HG02840 (cell line): ENCODE data around the gene SEPTIN6.

Experiments
- ATAC-seq: cut with Tn5 transposase; IDR thresholded peaks from one replicate; pipeline ENCODE4 v1.9.1; 2021; ENCODE audit warnings: mild to moderate bottlenecking, moderate library complexity, moderate number of reproducible peaks; ENCODE audit not compliant: unreplicated experiment, low FRiP score

The SEPTIN6 gene

DNA sequence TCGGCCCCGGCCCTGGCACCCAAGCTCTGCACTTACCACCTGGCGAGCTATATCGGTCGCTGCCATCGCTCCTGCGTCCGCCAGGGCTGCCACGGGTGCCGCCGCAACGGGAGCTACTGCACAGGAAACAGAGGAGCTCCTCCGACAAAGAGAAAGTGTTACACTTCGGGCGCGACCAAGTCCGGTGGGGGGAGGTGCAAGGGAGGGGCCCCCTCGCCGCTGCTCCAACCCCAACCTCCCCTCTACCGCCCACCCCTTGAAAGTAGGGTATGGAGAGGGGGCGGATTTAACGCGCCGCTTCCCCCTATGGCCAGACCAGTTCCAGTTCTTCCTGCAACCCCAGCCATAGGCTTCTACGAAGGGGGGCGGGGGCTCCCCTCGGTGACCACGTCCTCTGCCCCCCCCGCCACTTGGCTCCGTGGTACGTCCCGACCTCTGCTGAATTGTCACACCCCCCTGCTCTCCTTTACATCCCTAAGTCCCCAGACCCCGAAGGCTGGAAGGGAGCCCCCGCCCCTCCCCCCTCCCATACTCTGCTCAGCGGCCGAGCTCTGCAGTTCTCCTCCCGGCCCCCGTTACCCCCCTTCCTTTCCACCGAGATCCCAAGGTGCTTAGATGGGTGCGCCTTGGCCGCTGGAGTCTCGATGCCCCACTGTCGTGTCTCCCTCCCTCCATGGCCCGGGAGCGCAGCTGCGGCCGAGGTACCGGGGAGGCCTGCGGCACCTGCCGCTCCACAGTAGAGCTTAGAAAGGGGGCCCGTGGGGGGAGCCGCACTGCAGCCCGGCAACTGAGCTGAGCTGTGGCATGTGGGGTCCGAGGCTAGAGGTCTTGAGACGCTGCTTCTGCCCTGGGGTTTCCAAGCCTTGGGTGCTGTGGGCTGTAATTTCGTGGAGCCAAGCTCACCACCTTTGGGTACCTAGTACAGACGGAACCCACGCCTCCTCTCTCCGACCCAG, at the start of gene SEPTIN6:
SEPTIN6 (minus strand) TSS at position 129 of the 956 bp plus-strand sequence; CDS start at position 66, 63 bp downstream.
- ATAC-seq, result peak; percentile 51

DNA sequence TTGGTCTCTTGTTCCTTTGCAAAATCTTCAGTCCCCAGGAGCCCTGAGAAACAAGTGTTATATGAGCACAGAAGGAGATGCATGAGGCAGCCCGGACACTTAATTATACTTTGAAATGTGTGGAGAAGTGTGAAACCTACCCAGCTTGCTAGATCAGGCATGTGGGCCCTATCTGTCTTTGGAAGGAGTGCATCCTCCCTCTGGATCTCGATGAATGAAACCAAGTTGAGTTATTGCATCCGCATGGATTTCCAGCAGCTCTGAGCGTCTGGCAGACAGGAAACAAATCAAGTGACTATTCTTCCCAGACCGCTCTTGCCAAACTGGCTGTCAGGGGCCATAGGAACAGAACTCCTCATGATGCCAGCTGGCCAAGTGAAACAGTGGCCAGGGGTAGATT, 45.8 kb upstream of the SEPTIN6 start:
- no peak for ATAC-seq

DNA sequence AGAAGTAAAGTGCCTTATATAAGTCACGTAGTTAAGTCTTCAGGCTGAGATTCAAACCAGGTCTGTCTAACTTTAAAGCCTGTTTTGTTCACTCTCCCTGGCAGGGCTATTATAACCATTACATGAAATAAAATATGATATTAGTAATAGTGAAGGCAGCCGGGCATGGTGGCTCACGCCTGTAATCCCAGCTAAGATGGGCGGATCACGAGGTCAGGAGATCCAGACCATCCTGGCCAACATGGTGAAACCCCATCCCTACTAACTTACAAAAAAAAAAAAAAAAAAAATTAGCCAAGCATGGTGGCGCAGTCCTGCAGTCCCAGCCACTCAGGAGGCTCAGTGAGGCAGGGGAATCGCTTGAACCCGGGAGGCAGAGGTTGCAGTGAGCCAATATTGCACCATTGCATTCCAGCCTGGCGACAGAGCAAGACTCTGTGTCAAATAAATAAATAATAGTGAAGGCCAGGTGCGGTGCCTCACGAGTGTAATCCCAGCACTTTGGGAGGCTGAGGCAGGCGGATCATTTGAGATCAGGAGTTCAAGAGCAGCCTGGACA, 43.3 kb upstream of the SEPTIN6 start:
- ATAC-seq, result no peak

DNA sequence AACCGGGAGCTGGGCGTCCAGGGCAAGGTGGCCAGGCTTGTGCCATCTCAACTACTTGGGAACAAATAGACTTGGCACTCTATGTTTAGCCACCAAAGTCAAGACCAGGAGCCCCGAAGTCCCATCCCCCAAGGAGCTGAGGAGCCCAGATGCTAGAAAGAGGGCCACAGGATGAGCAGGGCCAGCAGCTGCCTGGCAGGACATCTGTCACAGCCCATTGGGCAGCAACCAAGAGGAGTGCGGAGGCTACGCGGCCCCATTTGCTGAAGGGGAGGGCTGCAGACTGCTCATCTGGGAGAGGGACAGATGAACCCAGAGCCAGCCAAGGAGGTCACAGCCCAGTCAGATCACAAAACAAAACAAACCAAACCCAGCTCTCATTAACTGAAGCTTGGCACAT, 42.5 kb upstream of the SEPTIN6 start:
- no peak for ATAC-seq

DNA sequence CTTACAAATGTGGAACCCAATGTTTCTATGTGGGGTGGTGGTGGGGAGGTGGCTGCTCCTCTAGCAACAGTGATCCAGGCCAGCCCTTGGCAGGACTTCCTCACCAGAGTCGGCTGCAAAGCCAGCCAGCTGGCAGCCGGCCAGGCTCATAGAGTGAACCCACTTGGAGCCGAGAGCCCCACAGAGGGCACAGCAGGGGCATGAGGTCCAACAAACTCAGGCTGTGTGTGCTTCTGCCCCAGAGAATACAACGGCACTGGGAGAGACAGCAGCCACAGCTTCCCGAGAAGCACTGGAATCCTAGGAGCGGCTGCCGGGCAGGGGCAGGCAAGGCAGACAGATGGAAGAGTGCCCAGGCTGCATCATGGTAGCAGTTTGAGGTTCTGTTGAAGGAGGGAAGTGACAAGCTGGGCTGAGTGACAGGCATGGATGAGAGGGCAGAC, 42.0 kb upstream of the SEPTIN6 start:
- ATAC-seq, result no peak

DNA sequence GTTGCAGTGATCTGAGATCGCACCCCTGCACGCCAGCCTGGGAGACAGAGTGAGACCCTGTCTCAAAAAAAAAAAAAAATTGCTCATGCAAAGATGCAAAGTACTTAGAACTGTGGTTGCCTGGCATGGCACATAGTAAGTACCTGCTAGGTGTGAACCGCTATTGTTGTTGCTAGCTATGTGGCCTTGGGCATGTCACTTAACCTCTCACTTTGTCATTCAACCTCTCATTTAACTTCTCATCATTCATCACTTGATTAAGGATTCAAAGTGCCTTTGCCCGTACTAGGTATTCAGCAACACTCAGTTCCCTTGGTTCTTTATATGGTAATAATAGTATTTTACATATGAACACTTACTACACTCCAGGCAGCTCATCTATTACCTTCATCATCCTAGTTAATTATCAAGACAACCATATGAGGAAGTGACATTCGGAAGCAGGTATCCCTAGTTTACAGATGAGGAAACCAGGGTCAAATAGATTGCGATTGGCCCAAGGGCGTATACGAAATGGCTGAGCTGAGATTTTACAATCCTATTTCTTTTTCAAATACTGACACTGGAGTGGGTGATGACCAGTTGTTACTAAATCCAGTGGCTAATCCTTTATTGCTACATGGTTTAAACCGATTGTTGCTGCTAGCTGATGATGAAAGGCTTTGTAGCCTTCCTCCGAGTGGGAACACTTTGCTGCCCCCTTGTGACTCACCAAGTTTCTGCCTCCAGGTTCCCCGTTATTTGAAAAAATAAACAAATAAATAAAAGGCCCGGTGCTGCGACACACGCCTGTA, 36.6 kb upstream of the SEPTIN6 start:
- ATAC-seq, result no peak

DNA sequence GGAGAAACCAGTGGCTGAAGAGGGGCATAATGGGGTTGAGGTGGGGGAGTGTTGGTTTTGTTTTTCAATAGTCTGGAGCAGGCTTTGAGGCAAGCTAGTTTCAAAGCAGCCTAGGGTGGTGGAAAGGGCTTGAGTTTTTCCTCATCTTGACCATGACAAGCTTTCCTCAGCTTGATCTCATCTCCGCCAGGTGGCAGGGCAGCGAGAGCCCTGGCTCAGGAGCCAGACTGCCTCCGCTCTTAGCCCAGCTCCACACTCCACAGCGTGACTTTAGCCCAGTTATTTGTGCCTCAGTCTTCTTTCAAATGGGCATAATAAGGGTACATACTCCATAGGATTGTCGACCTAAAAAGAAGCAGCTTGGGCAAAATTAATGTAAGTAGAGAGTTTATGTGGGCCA, 35.5 kb upstream of the SEPTIN6 start:
- no peak for ATAC-seq

DNA sequence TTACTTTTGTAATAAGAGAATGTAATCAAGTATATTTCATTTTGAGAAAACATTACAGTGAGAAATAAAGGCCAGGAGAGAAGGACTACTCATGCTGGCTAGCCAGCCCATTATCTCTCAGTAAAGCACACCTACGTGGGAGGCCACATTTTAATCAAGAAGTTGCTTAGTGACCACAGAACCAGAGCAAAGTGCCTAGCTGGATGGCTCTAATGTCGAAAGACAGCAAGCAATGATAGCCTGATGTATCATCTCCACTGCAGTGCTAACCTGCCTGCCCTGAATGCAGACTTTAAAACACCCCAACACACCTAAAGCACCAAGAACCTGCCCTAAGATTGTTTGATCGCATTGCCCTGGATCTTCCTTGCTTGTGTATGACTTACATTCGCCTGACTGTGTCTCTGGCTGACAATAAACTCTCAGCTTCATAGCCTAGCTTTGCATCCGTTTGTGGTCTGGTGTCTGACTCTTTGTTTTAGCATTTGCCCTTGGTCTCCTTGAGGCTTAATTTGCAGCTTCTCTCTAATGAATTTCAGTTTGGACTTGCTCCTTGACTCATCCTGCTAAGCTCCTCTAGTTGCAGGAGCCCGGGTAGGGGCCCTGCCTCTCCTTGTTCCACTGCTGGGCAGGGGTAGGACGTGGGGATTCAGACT, 34.1 kb upstream of the SEPTIN6 start:
- ATAC-seq, result no peak

DNA sequence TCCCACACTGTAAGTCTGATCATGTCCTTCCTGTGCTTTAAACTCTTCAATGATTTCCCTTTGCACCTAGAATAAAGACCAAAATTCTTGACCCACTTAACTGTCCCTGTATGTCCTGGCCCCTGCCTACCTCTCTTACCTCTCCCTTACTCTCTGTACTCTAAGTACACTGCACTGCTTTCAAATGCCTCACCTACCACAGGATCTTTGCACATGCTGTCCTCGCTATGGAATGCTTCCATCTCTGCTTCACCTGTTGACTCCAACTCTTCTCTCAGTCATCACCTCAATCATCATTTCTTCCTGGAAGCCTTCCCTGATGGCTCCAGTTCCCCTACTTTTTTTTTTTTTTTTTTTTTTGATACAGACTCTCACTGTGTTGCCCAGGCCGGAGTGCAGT, 29.0 kb upstream of the SEPTIN6 start:
- no peak for ATAC-seq

DNA sequence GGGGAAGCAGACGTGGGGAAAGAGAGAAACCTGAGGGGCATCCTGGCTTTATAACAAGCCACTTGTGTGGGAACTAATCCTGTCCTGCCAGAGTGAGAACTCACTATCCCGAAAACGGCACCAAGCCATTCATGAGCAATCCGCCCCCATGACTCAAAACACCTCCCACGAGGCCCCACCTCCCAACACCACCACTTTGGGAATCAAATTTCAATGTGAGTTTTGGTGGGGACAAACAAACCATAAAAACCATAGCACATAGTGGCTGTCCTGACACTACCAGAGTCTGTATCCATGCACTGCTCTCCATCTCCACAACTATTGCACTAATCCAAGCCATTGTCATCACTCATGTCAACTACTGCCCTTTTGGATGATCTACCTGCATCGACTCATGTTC, 28.5 kb upstream of the SEPTIN6 start:
- ATAC-seq, result no peak

DNA sequence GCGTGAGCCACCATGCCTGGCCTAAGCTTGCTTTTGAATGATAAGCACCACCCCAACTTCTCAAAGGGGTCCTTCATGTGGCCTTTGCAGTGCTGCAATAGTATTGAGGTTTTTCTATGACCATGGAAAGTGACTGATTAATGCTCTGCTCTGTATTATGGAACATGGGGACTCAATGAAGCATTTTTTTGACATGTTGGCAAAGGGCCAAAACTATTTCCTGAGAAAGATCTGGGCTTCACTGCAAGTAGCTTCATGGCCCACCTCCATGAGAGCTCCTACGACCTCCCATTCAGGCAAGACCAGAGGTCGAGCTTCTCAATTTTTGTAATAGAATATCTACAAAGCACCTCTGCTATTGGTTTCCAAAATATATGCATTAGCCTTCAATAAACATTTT, 16.7 kb upstream of the SEPTIN6 start:
- ATAC-seq, result no peak

DNA sequence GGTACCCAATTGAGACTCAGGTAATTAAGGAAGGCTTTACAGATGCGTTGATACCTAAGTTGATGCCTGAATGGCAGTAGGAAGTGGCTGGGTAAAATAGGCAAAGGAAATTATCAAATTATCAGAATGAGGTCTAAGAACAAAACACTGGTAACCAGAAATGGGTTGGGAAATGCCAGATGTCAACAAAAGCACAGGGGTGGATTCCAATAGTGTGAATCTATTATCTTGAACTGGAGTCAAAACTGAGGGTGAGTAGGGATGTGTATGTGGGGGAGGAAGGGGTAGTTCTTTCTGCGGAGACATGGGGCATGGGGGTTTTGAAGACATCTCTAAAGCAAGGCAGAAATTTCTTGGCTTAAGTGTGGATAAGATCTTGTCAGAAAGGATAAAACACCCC, 16.0 kb upstream of the SEPTIN6 start:
- ATAC-seq, result no peak

DNA sequence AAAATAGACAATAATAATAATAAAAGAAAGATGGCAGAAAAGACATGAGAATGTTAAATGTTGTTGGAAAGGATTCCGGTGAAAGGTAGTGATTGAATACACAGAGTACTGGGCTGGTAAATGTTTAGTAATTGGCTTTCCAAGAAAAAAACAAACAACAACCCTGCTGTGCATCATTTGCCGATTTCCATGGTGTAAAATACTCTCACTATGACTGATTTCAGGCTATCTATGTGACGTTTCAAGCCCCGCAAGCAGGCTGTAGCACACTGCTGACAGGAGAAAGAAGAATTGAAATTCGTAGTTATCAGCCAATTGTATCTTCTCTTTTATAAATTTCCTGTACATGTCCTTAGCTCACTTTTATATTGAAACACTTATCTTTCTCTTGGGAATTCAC, 13.6 kb upstream of the SEPTIN6 start:
- ATAC-seq, result peak; percentile 58

DNA sequence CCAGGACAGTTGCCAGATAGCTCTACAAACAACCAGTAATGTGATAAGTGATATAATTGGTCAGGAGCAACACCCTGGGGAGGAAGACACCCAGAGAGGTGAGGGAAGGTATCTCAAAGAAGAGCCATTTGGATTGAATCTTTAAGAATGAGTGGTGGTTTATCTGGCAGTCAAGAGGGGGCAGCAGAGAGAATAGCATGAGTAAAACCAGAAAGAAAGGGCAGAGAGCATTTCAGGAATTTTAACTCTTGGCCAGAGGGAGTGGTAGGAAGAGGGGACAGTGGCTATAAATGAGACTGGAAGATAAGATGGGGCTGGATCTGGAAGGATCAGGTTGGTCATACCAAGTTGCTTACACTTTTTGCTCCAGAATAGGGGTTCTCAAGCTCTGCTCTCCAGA, 5.9 kb upstream of the SEPTIN6 start:
- no peak for ATAC-seq

DNA sequence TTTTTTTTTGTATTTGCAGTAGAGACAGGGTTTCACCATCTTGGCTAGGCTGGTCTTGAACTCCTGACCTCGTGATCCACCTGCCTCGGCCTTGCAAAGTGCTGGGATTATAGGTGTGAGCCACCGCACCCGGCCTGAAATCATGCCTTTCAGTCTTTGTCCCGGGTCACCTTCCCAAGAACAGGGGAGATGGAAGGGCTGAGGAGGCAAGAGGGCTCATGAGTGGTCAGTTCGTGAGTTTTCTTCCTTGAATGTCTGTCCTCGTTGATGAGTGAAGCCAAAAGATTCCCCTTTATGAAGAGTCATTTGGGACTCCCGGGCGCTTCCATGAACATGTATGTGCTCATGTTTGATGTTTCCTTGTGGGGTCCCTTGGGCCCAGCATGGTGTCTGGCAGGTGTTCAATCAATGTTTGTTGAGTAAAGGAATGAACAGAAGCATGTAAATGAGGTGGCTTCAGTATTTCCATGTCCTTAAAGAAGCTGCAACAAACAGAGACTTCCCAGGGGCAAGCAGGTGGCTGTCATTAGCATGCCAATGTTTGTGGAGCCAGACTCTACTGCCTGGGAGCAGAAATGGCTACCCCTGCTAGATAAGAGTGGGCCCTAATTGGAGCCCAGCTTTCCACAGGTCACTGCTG, 3.4 kb upstream of the SEPTIN6 start:
- ATAC-seq, result no peak

DNA sequence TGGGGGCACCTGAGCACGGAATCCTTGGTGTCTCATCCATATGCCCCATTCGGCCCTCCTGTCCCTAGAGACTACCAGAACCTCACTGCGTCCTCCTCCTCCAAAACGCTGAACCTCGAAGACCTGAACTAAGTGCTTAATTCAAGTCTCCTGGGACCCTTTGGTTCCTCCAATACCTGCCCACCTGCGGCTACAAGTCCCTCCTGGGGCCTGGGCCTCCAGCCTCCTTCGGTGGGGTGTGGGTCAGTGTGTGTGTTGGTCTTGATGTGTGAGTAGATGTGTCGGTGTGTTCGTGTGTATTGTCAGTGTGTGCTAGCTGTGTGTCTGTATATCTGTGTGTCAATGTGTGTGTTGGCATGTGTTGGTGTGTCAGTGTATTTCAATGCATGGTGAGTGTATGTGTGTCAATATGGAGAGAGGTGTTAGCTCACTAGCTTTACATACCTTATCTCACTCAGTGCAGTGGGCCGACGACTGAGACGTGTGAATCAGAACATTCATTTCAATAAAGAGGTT, 2.6 kb upstream of the SEPTIN6 start:
- no peak for ATAC-seq

DNA sequence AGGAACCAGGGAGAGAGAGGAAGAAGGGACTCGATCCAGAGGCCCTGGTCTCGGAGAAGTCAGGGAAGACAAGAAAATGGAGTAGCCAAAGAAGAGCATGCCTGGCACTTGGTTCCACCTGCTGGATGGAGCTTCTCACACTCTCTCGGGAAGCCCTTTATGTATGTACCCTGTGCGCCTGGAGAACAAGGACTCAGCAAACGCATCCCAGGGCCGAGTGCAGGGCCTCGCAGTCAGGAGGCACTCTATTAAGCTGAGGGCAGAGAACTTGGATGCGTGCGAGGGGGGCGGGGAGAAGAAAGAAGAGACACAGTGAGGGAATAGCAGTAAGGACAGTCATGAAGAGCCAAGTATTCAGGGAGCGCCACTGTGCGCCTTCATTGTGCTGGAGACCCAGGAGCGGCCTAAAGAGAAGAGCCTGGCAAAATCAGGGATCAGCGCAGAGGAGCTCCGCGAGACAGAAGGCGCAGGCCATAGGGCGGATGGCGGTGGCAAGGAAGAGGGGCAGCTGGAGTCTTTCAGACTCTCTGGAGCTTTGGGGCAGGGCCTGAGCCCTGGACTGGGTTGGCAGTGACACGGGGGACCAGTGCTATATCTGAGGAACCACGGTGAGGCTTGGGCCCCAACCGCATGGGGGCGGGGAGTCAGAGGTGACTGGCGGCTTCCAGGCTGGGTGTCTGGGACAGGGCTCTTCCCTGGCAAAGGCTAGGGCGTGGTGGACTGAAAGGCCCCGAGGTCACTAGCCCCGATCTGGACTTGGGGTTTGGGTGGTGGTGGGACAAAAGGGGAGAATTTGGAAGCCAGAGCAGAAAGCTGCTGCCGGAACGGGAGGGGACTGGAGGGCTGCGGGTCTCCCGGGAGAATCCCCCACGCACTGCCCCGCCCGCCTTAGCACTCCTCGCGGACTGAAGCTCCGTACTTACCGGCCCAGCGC, 1.9 kb upstream of the SEPTIN6 start:
- ATAC-seq, result no peak

DNA sequence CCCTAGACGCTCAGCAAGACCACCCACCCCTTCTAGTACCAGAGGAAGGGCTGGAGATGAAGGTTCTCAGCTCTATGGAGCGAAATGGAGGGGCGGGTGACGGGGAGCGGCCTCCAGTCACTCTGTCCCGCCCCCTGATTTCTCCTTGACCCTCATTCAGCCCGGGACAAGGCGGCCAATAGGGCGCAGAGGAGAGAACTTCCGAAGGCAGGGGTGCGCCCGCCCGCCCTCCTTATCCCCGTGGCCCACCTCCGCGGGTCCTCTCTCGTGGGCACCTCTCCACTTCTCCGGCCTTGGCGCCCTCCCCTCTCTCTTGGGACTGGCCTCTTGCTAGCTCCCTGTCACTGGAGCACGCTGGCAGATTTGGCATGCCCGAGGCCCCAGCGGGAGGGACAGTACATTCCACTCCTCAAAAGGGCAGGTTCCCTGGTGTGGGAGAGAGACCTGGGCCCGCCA, 1.1 kb upstream of the SEPTIN6 start:
- ATAC-seq, result no peak
